ENCODE measurements around the gene SPAG7. TPM values are rescaled to one million over a fixed set of nuclear protein-coding genes. Genes with fewer than 3 reads are reported as not detected.
A peak's percentile ranks its signal among the peaks of the same experiment; 100 is the strongest.

Gene SPAG7
- total RNA-seq, 1 donor from 2014 or later, result 64.8 TPM

- H3K27me3 ChIP-seq, result no peaks in the 10 kb centered on the region
Observed at GRCh38 chr17:4972322-4972721, 4.7 kb upstream of the SPAG7 start.

GRCh38 chr17:4971826-4972225 is 4.2 kb upstream of the SPAG7 start:
- Histone ChIP-seq H3K4me1 (peaks cover 16% of the 10 kb centered on the region), H3K27ac (no peak overlapping the region), H3K27me3 (no peaks in the 10 kb centered on the region), H3K36me3 (peaks cover 56% of the 10 kb centered on the region), H3K4me3 (no peak overlapping the region), H3K9me3 (no peaks in the 10 kb centered on the region)
- DNase-seq (no peak), ATAC-seq (no peak)
- TF ChIP-seq, protein P1, sequence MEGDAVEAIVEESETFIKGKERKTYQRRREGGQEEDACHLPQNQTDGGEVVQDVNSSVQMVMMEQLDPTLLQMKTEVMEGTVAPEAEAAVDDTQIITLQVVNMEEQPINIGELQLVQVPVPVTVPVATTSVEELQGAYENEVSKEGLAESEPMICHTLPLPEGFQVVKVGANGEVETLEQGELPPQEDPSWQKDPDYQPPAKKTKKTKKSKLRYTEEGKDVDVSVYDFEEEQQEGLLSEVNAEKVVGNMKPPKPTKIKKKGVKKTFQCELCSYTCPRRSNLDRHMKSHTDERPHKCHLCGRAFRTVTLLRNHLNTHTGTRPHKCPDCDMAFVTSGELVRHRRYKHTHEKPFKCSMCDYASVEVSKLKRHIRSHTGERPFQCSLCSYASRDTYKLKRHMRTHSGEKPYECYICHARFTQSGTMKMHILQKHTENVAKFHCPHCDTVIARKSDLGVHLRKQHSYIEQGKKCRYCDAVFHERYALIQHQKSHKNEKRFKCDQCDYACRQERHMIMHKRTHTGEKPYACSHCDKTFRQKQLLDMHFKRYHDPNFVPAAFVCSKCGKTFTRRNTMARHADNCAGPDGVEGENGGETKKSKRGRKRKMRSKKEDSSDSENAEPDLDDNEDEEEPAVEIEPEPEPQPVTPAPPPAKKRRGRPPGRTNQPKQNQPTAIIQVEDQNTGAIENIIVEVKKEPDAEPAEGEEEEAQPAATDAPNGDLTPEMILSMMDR (IDR thresholded peaks at IDR 0.05), result no peak
- intact Hi-C loops (cut with DNase I), result no loop called here

More at GRCh38 chr17:4972322-4972721, 4.7 kb upstream of the SPAG7 start:
- intact Hi-C loops (cut with DNase I), result no loop called here
- H3K4me1 ChIP-seq, result peaks cover 16% of the 10 kb centered on the region
- H3K9me3 ChIP-seq, result no peaks in the 10 kb centered on the region
- H3K27ac ChIP-seq, result no peak overlapping the region
- H3K4me3 ChIP-seq, result no peak overlapping the region
- TF ChIP-seq, protein P1 (IDR thresholded peaks at IDR 0.05), result no peak
- peaks cover 61% of the 10 kb centered on the region for H3K36me3 ChIP-seq
- no peak for DNase-seq
- ATAC-seq, result no peak

GRCh38 chr17:4970273-4970672 is 2.7 kb upstream of the SPAG7 start:
- Histone ChIP-seq H3K4me1 (peaks cover 25% of the 10 kb centered on the region), H3K27ac (peak overlapping the region; percentile 96)
- no peak for ATAC-seq

DNA sequence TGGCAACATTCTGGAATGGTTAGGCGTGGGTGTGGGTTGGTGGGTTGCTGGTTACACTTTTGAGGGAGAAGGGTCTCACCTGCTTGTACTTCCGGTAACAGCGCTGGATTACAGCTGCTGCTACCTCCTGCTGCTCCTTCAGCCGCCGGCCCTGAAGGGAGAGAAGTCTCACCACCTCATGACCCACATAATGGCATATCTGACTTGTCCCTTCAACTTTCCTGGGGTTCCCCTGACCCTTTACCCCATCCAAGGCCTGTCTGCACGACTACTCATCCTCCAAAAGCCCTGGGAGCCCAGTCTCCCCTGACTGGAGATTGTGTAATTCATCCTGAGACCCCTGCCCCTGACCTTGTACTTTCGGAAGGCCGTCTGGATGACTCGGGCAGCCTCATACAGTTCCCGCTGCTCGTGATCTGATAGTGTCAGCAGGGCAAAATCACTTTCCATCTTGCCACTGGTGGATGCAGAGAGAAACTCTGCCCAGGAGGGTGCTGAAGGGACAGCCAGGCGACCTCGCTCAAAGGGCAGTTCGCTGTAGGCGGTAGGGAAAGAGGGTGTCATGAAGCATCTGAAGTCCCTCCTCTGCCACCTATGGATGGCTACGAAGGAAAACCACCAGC is 2.0 kb upstream of the SPAG7 start:
- ATAC-seq (no peak), DNase-seq (no peak)
- peak overlapping the region; percentile 96 for H3K27ac ChIP-seq
- no peaks in the 10 kb centered on the region for H3K27me3 ChIP-seq
- TF ChIP-seq, protein P1 (IDR thresholded peaks at IDR 0.05), result no peak
- peaks cover 25% of the 10 kb centered on the region for H3K4me1 ChIP-seq
- H3K4me3 ChIP-seq, result peak overlapping the region; percentile 71
- H3K9me3 ChIP-seq, result no peaks in the 10 kb centered on the region
- peaks cover 39% of the 10 kb centered on the region for H3K36me3 ChIP-seq
- intact Hi-C loops (cut with DNase I), result no loop called here

More at GRCh38 chr17:4970273-4970672, 2.7 kb upstream of the SPAG7 start:
- no peaks in the 10 kb centered on the region for H3K27me3 ChIP-seq
- intact Hi-C loops (cut with DNase I), result no loop called here
- no peaks in the 10 kb centered on the region for H3K9me3 ChIP-seq
- DNase-seq, result no peak
- TF ChIP-seq, protein P1 (IDR thresholded peaks at IDR 0.05), result no peak
- no peak overlapping the region for H3K4me3 ChIP-seq
- H3K36me3 ChIP-seq, result peaks cover 41% of the 10 kb centered on the region

DNA sequence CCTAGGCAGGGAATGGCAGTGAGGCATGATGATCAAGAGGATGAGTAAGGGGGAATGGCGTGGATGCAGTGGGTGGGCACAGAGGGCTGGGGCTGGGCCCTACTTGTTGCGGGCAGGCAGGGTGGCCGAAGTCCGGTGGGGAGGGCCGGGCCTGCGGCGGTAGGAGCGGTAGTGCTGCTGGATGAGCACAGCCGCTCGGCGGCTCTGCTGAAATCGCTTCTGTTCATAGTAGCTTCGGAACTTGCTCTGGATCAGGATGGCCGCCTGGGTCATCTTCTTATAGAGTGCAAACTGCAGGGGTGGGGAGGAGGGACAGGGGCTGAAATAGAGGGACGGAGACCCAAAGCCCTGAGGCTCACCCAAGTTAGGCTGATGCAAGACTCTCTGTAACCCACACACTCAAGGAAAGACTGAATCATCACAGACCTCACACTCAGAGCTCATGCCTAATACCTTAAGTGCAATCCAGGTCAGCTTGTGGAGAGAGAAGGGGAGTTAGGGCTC is 1.5 kb upstream of the SPAG7 start:
- Histone ChIP-seq H3K27me3 (no peaks in the 10 kb centered on the region), H3K9me3 (no peaks in the 10 kb centered on the region), H3K36me3 (peaks cover 35% of the 10 kb centered on the region), H3K4me3 (peak overlapping the region; percentile 71), H3K27ac (peak overlapping the region; percentile 96), H3K4me1 (peaks cover 25% of the 10 kb centered on the region)
- TF ChIP-seq, protein P1 (IDR thresholded peaks at IDR 0.05), result no peak
- no peak for DNase-seq
- intact Hi-C loops (cut with DNase I), result no loop called here
- ATAC-seq, result no peak
